GM12801 (cell line): ENCODE results near the gene BTBD9.

Source experiments
- TF ChIP-seq, protein P1 (sequence below): IDR thresholded peaks from one replicate; pipeline ENCODE4 v1.5.1; 2011; ENCODE audit warnings: control low read depth; ENCODE audit not compliant: insufficient read length; ENCODE audit errors: extremely low read depth

The BTBD9 gene

GRCh38 chr6:38269461-38270172 lies 370.1 kb downstream of the BTBD9 start:
- TF ChIP-seq, protein P1, sequence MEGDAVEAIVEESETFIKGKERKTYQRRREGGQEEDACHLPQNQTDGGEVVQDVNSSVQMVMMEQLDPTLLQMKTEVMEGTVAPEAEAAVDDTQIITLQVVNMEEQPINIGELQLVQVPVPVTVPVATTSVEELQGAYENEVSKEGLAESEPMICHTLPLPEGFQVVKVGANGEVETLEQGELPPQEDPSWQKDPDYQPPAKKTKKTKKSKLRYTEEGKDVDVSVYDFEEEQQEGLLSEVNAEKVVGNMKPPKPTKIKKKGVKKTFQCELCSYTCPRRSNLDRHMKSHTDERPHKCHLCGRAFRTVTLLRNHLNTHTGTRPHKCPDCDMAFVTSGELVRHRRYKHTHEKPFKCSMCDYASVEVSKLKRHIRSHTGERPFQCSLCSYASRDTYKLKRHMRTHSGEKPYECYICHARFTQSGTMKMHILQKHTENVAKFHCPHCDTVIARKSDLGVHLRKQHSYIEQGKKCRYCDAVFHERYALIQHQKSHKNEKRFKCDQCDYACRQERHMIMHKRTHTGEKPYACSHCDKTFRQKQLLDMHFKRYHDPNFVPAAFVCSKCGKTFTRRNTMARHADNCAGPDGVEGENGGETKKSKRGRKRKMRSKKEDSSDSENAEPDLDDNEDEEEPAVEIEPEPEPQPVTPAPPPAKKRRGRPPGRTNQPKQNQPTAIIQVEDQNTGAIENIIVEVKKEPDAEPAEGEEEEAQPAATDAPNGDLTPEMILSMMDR, result no peak

DNA sequence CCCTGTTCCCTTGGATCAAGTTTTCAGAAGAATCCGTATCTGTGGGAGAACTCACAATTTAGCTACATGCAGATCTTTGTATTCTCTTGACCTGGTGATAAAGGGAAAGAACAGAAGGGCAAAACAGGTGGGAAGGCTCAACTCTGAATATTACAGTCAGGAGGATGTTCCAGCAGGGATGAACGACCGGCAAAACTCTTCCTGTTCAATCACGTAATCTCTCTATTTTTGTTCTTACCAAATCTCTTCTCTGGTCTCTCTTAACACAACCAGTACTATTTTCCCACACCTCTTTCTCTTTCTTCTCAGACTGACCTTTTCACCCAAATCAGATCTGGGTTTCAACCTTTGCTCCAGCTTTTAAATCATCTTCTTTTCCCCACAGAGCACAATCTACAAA lies 371.4 kb downstream of the BTBD9 start:
- TF ChIP-seq, protein P1, result no peak

DNA sequence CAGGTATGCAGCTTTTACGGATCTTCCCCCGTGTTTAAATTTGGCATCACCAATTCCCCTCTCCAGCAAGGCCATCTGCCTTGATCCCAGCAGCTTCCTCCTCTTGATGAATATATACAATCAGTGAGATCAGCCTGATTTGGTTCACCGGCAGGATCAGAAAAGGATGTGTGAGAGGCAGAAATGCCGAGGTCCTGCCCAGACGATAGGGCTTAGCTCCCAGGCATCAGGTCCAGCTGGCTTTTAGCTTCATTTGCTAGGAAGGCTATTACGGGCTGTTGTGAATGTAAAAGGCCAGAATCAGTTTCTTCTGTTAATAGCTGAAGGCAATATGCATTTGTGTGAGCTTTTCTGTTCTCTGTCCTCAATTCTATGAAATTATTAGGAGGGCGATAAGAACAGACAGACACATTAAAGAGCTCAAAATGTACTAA lies 372.8 kb downstream of the BTBD9 start:
- TF ChIP-seq, protein P1, result no peak

DNA sequence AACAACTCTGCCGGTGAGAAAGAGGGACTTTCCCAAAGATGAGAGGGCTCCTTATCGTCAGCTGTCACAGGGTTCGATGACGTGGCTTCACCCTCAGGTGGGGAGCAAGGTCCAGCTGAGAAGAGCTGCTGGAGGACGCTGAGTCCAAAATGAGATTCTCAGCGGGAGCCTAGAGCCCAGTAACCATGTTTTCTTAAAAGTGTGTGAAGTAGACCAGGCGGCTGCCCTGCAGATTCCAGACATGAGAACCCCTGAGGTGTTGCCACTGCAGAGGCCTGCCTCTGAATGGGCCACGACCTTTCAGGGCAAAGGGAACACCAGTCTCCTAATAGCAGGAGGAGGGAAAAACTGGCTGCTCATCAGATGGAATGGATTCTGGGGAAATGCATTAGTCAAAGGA lies 375.1 kb downstream of the BTBD9 start:
- TF ChIP-seq, protein P1, result no peak

- TF ChIP-seq, protein P1, result no peak
Measured at GRCh38 chr6:38262609-38263008, 377.1 kb downstream of the BTBD9 start.

DNA sequence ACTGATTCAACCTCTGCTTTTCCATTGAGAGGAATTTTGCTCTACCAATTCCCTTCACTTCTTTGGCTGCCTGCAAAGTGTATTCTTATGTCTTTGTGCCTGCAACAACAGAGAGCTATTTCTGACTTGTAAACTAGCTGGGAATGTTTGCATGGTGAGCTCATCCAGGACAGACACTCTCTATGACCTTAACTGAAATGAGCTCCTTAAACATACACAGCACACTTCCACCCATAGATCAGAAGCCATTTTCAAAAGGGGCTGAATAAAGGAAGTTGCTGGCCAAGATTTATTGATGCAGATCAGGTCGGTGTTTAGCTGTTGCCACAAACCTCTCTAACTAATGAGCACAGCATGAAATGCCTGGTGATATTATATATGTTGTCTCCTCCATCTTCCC lies 377.7 kb downstream of the BTBD9 start:
- TF ChIP-seq, protein P1, result no peak

- TF ChIP-seq, protein P1, result no peak
Measured at GRCh38 chr6:38261626-38262025, 378.1 kb downstream of the BTBD9 start.
